GM21825 (cell line): ENCODE data around the gene ASGR1.

ENCODE experiments used
- ATAC-seq: cut with Tn5 transposase; IDR thresholded peaks from one replicate; pipeline ENCODE4 v1.9.1; 2021; ENCODE audit warnings: mild to moderate bottlenecking, moderate library complexity; ENCODE audit not compliant: unreplicated experiment

ASGR1 gene, protein sequence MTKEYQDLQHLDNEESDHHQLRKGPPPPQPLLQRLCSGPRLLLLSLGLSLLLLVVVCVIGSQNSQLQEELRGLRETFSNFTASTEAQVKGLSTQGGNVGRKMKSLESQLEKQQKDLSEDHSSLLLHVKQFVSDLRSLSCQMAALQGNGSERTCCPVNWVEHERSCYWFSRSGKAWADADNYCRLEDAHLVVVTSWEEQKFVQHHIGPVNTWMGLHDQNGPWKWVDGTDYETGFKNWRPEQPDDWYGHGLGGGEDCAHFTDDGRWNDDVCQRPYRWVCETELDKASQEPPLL

DNA sequence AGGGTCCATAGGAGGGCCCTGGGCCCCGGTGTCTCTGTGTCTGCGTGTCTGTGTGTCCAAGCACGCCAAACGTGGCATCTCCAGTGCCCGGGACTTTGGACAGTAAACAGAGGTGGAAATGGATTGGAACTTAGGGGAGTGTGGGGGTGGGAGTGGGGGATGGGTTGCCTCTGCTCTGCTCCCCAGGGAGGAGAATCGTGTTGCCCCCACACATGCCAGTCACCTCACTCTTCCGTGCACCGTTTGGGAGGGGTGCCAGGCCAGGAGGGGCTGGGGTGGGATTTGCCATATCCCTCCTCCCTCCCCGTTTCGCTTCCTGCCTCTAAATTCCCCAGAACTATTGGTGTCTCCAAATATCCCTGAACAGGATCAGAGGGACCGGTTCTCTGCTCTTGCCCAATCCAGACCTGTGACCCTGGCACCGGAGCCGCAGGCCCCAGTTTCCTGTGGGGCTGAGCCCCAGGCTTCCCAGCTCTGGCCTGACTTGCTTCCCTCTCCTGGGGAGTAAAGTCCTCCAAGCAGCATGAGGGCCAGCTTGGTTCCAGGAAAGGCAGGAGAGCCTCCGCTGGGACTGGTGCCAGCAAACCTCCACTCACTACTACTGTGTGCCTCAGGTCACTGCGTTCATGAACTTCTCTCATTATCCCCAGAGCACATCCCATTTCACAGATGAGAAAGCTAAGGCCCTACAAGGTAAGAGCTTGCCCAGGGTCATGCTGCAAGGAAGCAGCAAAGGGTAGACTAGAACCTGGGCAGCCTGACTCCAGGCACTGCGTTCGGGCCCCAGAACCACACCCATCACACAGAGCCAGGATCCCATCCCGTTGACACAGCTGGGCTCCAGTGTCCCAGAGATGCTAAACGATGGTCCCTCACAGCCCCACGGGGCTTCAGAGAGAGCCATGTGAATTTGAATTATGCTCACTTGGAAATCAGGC is at the start of gene ASGR1:
TSS of gene ASGR1 (minus strand) at position 54 of the 938 bp plus-strand sequence. CDS start 807 bp downstream, outside the sequence.
- ATAC-seq, result no peak

DNA sequence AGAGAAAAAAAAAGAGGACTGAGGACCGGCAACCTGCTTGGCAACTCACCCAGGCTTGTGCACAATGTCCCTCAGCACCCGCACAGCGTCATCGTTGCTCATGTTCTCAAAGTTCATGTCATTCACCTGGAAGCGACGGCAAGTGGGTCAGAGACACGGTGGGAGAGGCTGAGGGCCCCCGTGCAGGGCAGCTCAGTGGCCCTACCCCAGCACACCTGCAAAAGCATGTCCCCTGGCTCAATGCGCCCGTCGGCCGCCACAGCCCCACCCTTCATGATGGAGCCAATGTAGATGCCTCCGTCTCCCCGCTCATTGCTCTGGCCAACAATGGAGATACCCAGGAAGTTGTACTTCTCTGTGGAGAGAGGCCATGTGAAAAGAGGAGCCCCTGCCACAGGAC is 49.8 kb upstream of the ASGR1 start:
- ATAC-seq, result no peak

DNA sequence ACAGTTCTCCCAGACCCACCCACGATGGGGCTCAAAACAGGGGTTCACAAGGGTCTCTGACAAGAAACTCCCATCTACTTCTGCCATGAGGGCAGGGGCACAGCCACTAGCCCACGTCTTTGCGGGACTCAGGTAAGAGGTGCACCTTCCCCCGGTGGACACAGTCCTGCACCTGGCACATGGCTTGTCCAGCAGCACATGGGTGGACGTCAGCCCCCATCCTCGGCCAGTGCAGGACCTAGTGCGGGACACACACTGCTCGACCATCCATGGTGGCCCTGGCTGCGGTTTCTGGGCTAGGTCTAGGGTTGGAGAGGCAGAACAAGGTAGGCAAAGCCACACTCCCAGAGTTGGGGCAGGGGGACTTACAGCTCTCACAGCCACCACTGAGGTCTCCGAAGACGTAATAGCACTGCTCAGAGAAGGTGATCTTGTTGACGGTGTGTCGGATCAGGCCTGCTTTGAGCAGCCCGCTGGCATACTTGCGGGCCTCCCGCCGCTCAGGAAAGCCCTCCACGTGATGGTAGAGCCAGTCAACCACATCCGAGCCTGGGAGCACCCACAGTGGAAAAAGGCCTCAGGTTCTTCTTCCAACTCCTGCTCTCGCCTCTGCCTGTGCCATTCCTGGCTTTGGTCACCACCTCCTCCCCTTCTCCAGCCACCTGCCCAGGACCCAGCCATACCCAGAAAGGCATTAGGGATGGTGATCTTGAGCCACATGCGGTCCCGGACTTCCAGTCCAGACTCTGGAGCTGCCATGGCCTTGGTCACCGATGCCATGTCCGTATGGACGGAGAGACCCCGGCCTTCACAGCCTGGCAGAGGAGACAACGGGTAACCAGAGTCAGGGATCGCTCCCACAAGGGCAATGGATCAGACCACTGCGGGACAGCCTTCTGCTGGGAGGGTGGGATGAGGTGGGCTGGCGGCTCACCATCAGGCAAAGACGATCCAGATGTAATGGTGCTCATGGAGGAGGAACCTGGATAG is 47.8 kb upstream of the ASGR1 start:
- no peak for ATAC-seq

DNA sequence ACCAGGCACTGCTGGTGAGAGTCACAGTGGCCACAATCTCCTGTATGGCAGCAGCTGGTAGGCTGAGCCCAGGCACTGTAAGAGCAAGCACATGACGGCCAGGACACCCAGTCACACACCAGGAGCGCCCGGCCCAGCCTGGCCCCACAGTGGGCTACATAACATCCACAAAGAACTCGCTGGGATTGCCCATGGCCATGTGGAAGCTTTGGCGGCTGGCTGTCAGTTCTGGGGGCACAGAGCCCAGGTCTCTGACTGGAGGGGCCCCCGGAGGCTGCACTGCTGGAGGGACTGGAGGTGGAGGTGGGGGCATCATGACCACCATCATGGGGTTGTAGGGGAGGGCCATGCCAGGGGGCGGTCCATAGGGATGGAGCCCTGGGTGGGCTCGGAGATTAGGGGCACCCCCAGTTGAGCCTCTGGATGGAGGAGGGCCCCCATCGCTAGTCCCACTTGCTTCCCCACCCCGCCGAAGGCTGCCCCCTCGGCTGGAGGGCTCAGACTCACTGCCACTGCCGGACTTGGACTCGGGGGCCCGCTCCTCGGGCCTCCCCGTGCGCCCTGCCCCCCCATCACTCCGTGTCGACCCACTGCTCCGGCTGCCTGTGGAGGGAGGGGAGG is 46.7 kb upstream of the ASGR1 start:
- no peak for ATAC-seq

DNA sequence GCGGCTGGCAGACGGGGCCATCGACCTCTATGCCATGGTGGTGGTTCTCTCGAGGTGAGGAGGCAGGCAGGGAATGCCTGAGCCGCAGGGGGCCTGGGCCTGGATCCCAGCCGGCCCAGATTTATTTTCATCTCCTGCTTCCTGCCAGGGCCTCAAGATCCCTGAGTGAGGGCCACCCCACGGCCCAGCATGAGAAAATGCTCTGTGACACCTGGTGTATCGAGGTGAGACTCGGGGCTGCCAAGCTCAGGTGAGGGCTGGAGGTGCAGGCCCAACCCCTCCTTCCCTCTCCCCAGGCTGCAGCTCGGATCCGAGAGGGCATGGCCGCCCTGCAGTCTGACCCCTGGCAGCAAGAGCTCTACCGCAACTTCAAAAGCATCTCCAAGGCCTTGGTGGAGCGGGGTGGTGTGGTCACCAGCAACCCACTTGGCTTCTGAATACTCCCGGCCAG is 45.5 kb upstream of the ASGR1 start:
- ATAC-seq, result no peak

DNA sequence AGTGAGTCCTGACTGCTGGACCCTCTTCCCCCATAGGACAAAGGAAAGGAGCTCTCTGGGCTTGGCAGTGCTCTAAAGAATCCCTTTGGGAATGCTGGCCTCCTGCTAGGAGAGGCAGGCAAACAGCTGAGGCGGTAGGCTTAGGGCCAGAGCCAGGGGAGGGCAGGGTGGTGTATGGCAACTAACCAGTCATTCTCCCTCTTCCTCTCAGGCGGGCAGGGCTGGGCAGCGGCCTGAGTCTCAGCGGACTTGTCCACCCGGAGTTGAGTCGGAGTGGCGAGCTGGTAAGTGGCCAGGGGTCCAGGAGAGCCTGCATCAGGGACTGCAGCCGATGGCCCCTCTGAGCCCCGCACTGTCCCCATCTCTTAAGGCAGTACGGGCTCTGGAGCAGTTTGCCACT is 44.9 kb upstream of the ASGR1 start:
- ATAC-seq, result no peak

DNA sequence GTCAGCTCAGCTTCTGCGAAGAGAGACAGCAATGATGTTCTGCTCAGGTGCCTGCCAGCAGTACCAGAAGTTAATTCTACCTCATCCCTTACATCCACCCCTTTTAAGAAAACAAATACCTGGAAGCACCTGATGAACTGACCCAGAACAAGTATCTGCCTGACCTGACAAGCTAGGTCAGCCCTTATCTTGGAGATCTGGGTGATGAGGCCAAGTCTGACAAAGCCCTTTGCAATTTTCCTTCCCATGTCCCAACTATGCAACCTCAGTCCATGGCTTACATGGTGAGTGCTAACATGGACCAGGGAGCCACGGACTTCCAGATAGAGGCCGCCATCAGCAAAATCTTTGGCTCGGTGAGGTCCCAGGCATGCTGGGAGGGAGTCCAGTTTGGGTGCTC is 44.2 kb upstream of the ASGR1 start:
- no peak for ATAC-seq

DNA sequence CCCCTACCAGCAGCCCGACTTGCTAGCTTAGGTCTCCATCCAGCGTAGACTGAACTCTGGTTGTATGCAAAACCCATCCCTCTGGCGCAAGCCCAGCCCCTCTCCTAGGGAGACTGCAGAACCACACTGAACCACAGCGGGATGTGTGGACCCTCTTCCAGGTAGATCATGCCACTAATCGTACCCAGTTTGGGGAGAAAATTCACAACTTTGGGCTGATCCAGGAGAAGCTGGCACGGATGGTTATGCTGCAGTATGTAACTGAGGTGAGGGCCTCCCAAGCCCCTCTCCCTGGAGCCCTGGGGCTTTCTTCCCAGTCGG is 43.8 kb upstream of the ASGR1 start:
- ATAC-seq, result no peak

DNA sequence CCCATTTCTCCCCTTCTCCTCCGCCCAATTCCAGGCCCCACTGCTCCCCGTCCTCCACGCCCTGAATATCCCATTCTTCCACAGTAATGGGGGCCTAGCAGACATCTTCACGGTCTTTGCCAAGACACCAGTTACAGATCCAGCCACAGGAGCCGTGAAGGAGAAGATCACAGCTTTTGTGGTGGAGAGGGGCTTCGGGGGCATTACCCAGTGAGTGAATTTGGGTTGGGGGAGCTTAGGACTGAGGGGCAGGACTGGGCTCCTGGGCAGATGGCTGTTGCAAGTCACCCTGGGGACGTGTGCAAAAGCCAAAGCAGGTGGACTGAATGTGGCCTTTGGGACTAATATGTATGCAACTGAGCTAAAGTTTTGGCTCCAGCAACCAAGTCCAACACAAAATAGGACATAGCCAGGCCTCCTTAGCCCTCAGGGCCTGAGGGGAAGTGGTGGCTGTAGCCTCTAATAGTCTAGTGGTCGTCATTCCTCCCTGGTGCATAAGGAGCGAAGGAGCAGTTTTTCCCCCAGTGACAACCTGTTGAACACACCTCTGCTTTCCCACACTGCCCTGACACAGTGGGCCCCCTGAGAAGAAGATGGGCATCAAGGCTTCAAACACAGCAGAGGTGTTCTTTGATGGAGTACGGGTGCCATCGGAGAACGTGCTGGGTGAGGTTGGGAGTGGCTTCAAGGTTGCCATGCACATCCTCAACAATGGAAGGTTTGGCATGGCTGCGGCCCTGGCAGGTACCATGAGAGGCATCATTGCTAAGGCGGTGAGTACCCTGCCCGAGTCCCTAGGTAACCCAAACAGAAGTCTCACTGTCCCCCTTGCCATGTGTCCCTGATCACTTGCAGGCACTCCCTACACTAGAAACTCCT is 43.2 kb upstream of the ASGR1 start:
- no peak for ATAC-seq

DNA sequence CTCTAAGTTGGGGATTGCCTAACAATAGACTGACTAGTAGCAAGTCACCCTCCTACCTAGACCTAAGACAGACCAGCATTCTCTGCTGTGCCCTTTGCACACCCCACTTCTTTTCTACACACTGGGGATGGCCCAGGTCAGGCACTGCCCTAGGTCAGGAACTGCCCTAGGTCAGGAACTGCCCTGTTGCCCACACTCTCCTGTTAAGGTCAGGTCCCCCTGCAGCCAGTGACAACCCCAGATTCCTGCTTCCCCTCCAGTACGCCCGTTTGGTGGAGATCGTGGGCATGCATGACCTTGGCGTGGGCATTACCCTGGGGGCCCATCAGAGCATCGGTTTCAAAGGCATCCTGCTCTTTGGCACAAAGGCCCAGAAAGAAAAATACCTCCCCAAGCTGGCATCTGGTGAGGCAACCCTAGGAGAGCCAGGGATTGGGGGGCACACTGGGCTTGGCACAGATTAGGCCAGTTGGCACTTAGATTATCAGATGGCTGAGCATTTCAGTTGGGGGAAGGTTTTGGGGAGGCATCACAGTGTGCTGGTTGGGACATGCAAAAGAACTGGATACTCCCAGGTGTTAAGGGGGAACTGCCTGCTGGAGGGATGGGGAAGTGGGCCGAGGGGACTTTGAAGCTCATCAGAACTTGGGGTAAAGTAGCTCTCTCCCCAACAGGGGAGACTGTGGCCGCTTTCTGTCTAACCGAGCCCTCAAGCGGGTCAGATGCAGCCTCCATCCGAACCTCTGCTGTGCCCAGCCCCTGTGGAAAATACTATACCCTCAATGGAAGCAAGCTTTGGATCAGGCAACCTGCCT is 42.3 kb upstream of the ASGR1 start:
- ATAC-seq, result no peak

DNA sequence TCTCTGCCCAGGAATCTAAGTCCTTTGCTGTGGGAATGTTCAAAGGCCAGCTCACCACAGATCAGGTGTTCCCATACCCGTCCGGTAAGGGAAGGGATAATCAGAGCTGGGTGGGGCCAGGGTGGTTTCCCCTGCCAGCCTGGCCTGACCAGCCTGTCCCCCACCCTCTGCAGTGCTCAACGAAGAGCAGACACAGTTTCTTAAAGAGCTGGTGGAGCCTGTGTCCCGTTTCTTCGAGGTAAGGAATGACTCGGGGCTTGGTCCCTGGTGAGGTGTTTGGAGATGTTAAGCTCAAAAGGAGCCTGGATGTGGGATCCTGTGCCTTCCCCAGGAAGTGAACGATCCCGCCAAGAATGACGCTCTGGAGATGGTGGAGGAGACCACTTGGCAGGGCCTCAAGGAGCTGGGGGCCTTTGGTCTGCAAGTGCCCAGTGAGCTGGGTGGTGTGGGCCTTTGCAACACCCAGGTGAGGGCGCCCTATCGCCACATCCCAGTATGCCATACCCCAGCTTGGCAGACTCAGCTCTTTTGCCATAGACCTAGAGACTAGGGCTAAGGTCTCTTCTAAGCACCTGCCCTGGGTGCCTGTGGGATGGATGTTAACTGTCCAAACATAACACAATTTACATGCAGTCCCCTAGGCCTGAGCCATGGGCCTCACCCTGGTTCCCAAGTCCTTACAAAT is 41.6 kb upstream of the ASGR1 start:
- ATAC-seq, result no peak

DNA sequence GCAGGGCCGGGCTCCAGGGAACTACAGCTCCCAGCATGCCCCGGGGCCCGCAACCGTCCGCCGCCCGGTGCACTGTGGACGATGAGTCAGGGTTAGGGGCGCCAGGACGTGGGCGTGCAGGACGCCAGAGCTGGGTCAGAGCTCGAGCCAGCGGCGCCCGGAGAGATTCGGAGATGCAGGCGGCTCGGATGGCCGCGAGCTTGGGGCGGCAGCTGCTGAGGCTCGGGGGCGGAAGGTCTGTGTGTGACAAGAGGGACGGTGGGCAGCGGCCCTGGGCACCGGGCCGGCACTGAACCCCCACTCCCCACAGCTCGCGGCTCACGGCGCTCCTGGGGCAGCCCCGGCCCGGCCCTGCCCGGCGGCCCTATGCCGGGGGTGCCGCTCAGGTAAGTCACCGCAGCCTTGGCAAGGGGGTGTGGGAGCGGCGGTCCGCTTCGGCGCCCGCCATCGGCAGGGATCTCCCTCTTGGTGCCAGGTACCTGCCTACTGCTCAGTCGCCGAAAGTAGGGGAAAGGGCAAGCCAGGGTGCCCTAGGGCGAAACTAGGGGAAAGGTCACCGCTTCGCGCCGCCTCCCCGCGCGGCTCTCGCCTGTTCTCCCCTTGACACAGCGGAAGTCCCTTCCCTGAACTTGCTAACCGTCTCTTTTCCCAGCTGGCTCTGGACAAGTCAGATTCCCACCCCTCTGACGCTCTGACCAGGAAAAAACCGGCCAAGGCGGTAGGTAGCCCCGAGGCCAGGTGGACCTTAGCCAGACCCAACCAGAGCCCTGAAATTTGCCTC is 40.8 kb upstream of the ASGR1 start, which contains the start of the genes ACADVL and DLG4:
TSS of gene ACADVL (plus strand) at position 127 of the 781 bp plus-strand sequence. CDS start at position 174, 47 bp downstream.
TSS of gene DLG4 (minus strand) at position 25 of the 781 bp plus-strand sequence.
- ATAC-seq, result peak; percentile 43

DNA sequence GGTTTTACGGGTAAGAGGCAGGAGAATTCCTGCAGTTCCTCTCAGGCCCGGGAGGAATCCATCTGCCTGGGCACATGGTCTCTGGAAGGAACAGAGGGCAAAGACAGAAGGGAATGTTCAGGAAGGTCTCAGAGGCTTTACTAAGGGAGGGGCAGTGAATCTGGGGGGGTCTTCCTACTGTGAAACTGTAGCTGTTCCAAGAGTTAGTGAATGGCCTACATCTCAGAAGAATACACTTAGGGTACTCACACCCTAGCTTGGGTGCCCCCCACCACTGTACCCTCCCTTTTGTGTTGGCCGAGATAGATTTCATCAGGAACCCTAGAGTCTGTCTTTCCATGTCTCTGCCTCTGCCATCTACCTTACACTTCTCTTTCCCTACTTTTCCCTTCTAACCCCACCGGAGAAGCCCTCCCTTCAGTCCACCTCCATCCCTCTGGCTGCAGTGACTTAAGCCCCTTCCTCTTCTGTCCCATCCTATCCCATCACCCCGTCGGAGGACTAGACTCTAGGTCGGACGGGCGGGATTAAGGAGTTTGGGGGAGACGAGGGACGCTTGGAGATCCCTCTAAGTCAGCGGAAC is 40.1 kb upstream of the ASGR1 start:
- no peak for ATAC-seq

DNA sequence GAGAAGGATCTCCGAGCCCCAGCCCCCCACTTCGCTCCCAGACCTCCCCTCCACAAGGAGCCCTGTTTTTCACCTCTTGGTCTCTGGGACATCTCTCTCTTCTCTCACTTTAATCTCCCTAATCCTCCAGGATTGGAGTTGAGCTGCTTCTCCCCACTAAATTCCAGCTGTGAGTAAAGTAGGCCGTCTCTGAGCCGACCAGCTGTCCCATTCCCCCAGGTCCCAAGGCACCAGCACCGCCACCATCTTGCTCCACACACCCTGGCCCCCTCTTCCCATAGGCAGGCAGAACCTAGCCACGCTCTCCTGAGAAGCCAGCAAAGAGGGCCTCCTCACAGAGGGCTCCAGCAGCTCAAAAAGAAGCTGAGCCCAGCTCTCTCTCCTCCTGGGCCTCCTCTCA is 39.6 kb upstream of the ASGR1 start:
- no peak for ATAC-seq

DNA sequence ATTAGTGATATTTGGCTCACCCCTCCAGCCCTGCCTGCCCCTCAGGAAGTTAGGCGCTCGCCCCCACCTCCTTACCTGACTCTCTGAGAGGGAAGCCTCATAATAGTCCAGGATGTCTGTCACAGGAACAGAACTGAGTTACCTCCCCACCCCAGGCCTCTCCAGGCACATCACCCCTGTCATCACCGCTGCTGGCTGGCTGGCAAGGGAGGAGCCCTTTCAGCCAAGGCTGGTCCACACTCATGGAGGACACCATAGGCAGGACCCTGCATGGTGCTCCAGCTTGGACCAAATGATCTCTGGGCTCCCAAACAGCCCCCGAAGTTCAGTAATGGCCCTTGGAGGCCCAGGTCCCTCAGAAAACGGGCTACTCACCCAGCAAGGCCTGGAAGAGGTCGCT is 39.0 kb upstream of the ASGR1 start:
- ATAC-seq, result no peak

DNA sequence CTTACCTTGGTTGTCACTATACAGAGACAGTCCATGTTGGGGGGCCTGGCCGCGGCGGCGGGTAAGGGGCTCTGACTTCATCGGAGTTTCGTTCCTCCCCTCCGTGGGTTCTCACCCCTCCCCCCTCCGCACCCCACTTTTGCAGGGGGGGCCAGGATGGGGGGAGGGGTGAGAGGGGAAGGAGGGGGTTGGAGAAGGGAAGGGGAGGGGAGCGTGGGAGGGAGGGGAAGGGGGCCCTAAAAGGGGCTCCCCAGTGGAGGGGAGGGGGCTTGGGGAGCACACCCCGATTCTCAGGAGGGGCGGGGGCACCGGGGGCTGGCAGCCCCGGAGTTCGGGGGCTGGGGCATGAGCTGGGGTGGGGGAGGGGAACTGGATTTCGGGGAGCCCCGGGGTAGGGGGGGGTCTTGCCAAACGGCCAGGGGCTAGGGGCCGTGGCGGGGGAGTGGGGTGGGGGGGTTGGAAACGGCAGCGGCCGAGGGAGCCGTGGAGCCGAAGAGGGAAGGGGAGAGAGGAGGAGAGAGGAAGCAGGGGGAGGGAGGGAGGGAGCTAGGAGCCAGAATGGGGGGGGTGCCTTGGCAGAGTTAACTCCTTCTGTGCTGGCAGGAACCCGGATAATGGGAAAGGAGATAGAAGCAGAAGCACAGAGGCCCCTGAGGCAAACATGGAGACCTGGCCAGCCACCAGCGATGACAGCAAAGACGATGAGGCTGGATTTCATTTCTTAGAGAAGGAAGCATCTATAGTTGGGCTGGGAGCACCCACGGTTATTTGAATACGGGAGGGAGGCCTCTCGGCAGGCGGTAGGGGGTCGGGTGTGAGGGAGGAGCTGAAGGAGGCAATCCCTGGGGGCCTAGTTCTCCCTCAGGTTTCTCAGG is 38.2 kb upstream of the ASGR1 start:
- no peak for ATAC-seq
